Smooth muscle cell (in vitro differentiated cells): ENCODE data around the gene DBNDD1. TPM values are rescaled to one million over a fixed set of nuclear protein-coding genes. Genes with fewer than 3 reads are reported as not detected.

Experiments used
- DNase-seq: peaks from one replicate; lab custom pipeline; 2025; ENCODE audit not compliant: unreplicated experiment; lab: John Stamatoyannopoulos, UW
- H2AFZ ChIP-seq: fragments of 200-600 bp; sonication (generic); 2 replicates; pipeline ENCODE4 v1.6.0; 2016; ENCODE audit warnings: antibody characterized with exemption, low read depth, mild to moderate bottlenecking
- H3F3A ChIP-seq: fragments of 200-600 bp; sonication (generic); 2 replicates; pipeline ENCODE4 v1.6.0; 2017; ENCODE audit warnings: antibody characterized with exemption, low read depth
- H3K27ac ChIP-seq: fragments of 200-600 bp; sonication (generic); 2 replicates; pipeline ENCODE4 v1.5.1; 2016; ENCODE audit warnings: low read depth, mild to moderate bottlenecking
- H3K27me3 ChIP-seq: fragments of 200-600 bp; sonication (generic); 2 replicates; pipeline ENCODE4 v1.6.1; 2016; ENCODE audit warnings: low read depth, mild to moderate bottlenecking
- H3K36me3 ChIP-seq: fragments of 200-600 bp; sonication (generic); 2 replicates; pipeline ENCODE4 v1.5.1; 2016; ENCODE audit warnings: low read depth
- H3K4me1 ChIP-seq: fragments of 200-600 bp; sonication (generic); 2 replicates; pipeline ENCODE4 v1.5.1; 2016; ENCODE audit warnings: low read depth
- H3K4me2 ChIP-seq: fragments of 200-600 bp; sonication (generic); 2 replicates; pipeline ENCODE4 v1.6.0; 2016; ENCODE audit warnings: mild to moderate bottlenecking
- H3K4me3 ChIP-seq: fragments of 200-600 bp; sonication (generic); 2 replicates; pipeline ENCODE4 v1.5.1; 2016; ENCODE audit warnings: mild to moderate bottlenecking
- H3K79me2 ChIP-seq: fragments of 200-600 bp; sonication (generic); 2 replicates; pipeline ENCODE4 v1.6.0; 2016; ENCODE audit warnings: low read depth, mild to moderate bottlenecking
- H3K9ac ChIP-seq: fragments of 200-600 bp; sonication (generic); 2 replicates; pipeline ENCODE4 v1.6.0; 2016; ENCODE audit warnings: low read depth
- H3K9me3 ChIP-seq: fragments of 200-600 bp; sonication (generic); replicated peaks from 2 replicates; pipeline ENCODE4 v1.5.1; 2016; ENCODE audit warnings: low read depth
- H4K20me1 ChIP-seq: fragments of 200-600 bp; sonication (generic); 2 replicates; pipeline ENCODE4 v1.6.0; 2016; ENCODE audit warnings: low read depth
- WGBS: methylation state at CpG from one replicate; pipeline ENCODE4 v1.1.7; 2016; ENCODE audit warnings: low lambda C conversion rate; 5-methylcytosine and 5-hydroxymethylcytosine counted together
- polyA plus RNA-seq: library from polyadenylated mRNA; unstranded; fragments of >200 nt; fragmentation: Nextera tagmentation; extraction: Ambion mirVana; gene quantifications from 2 replicates; pipeline ENCODE4 v1.2.1, GENCODE V29; 2016
- total RNA-seq: library from RNA; depleted of rRNA; stranded (reverse); fragments of >200 nt; gene quantifications from 2 replicates; pipeline ENCODE4 v1.2.3, GENCODE V29; 2014
- TF ChIP-seq, protein P1 (sequence below): fragments of 200-600 bp; sonication (generic); IDR thresholded peaks from 2 replicates; pipeline ENCODE4 v1.5.1; 2017; ENCODE audit warnings: borderline replicate concordance, mild to moderate bottlenecking, antibody characterized with exemption; ENCODE audit not compliant: insufficient read depth, poor library complexity, severe bottlenecking

The DBNDD1 gene
- total and polyA plus RNA-seq, 2 experiments from 2014 or later, result 3.3 to 3.8 TPM

DNA sequence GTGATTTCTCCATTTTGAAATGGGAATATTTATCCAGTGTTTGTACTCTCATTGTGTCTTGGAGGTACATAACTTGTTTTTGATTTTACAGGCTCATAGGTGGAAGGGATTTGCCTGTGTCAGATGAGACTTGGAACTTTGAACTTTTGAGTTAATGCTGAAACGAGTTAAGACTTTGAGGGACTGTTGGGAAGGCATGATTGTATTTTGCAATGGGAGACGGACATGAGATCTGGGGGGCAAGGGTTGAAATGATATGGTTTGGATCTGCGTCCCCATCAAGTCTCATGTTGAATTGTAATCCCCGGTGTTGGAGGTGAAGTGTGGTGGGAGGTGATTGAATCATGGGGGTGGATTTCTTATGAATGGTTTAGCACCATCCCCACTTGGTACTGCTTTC, 36.1 kb upstream of the DBNDD1 start:
- no peaks in the 10 kb centered on the region for H3K4me1 ChIP-seq
- WGBS, result 89% methylated on average over 4 of the region's 4 CpGs
- DNase-seq, result no peak
- TF ChIP-seq, protein P1, sequence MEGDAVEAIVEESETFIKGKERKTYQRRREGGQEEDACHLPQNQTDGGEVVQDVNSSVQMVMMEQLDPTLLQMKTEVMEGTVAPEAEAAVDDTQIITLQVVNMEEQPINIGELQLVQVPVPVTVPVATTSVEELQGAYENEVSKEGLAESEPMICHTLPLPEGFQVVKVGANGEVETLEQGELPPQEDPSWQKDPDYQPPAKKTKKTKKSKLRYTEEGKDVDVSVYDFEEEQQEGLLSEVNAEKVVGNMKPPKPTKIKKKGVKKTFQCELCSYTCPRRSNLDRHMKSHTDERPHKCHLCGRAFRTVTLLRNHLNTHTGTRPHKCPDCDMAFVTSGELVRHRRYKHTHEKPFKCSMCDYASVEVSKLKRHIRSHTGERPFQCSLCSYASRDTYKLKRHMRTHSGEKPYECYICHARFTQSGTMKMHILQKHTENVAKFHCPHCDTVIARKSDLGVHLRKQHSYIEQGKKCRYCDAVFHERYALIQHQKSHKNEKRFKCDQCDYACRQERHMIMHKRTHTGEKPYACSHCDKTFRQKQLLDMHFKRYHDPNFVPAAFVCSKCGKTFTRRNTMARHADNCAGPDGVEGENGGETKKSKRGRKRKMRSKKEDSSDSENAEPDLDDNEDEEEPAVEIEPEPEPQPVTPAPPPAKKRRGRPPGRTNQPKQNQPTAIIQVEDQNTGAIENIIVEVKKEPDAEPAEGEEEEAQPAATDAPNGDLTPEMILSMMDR, result no peak
- H3K9me3 ChIP-seq, result no peaks in the 10 kb centered on the region
- H3K4me3 ChIP-seq, result no peak overlapping the region
- H3F3A ChIP-seq, result no peaks in the 10 kb centered on the region
- no peak overlapping the region for H2AFZ ChIP-seq
- H3K79me2 ChIP-seq, result no peaks in the 10 kb centered on the region
- no peak overlapping the region for H3K9ac ChIP-seq
- no peak overlapping the region for H3K27ac ChIP-seq
- H4K20me1 ChIP-seq, result no peaks in the 10 kb centered on the region
- H3K27me3 ChIP-seq, result no peaks in the 10 kb centered on the region
- H3K36me3 ChIP-seq, result no peaks in the 10 kb centered on the region
- H3K4me2 ChIP-seq, result no peak overlapping the region

- H3K4me1 ChIP-seq, result no peaks in the 10 kb centered on the region
- H3K27ac ChIP-seq, result no peak overlapping the region
- no peak overlapping the region for H3K4me3 ChIP-seq
- H3K27me3 ChIP-seq, result no peaks in the 10 kb centered on the region
- H3K79me2 ChIP-seq, result no peaks in the 10 kb centered on the region
- H3F3A ChIP-seq, result no peaks in the 10 kb centered on the region
- no peaks in the 10 kb centered on the region for H3K9me3 ChIP-seq
- H3K4me2 ChIP-seq, result no peak overlapping the region
- no peak overlapping the region for H3K9ac ChIP-seq
- no peak overlapping the region for H2AFZ ChIP-seq
- no peak for DNase-seq
- no peaks in the 10 kb centered on the region for H4K20me1 ChIP-seq
- WGBS, result 61% methylated on average over 4 of the region's 4 CpGs
- TF ChIP-seq, protein P1, result no peak
- no peaks in the 10 kb centered on the region for H3K36me3 ChIP-seq
Measured at GRCh38 chr16:90054554-90054953, 35.3 kb upstream of the DBNDD1 start.

DNA sequence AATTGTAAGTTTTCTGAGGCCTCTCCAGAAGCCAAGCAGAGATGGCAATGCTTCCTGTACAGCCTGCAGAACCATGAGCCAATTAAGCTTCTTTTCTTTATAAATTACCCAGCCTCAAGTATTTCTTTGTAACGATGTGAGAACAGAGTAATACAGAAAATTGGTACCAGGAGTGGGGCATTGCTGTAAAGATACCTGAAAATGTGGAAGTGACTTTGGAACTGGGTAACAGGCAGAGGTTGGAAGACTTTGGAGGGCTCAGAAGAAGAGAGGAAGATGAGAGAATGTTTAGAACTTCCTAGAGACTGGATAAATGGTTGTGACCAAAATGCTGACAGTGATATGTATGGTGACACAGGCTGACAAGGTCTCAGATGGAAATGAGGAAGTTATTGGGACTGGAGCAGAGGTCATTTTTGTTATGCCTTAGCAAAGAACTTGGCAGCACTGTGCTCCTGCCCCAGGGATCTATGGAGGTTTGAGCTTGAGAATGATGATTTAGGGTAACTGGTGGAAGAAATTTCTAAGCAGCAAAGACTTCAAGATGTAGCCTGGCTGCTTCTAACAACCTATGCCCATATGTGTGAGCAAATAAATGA, 34.7 kb upstream of the DBNDD1 start:
- no peaks in the 10 kb centered on the region for H3K27me3 ChIP-seq
- H3K4me2 ChIP-seq, result no peak overlapping the region
- no peak overlapping the region for H3K27ac ChIP-seq
- H3K9ac ChIP-seq, result no peak overlapping the region
- H3F3A ChIP-seq, result no peaks in the 10 kb centered on the region
- H4K20me1 ChIP-seq, result no peaks in the 10 kb centered on the region
- 82% methylated on average over 1 of the region's 1 CpG for WGBS
- DNase-seq, result no peak
- no peaks in the 10 kb centered on the region for H3K79me2 ChIP-seq
- H3K4me1 ChIP-seq, result no peaks in the 10 kb centered on the region
- H2AFZ ChIP-seq, result no peak overlapping the region
- no peaks in the 10 kb centered on the region for H3K9me3 ChIP-seq
- H3K4me3 ChIP-seq, result no peak overlapping the region
- H3K36me3 ChIP-seq, result no peaks in the 10 kb centered on the region
- TF ChIP-seq, protein P1, result no peak

GRCh38 chr16:90050969-90051368, 31.7 kb upstream of the DBNDD1 start:
- Histone ChIP-seq H4K20me1 (no peaks in the 10 kb centered on the region), H3K4me1 (peaks cover 9% of the 10 kb centered on the region), H3K27me3 (no peaks in the 10 kb centered on the region), H3K4me2 (no peak overlapping the region), H3F3A (no peaks in the 10 kb centered on the region), H3K4me3 (no peak overlapping the region), H3K9me3 (no peaks in the 10 kb centered on the region), H3K79me2 (no peaks in the 10 kb centered on the region), H3K36me3 (no peaks in the 10 kb centered on the region), H3K9ac (no peak overlapping the region), H2AFZ (no peak overlapping the region), H3K27ac (no peak overlapping the region)
- no peak for DNase-seq
- TF ChIP-seq, protein P1, result no peak
- WGBS, result 93% methylated on average over 10 of the region's 10 CpGs
